Activated CD8-positive, alpha-beta memory T cell treated with anti-CD3 and anti-CD28 coated beads, Interleukin-2, amount 50 U/mL, for 24 hours (primary cell): ENCODE data around the gene SRMS.
"Not testable (repeated sequence)": the region's sequence is repeated elsewhere in the genome, so short reads cannot be mapped to it uniquely, and the experiment has no call there.

Experiments
- DNase-seq: peaks from one replicate; pipeline ENCODE4 v3.0.0-alpha.2; 2020; ENCODE audit errors: extremely low read depth

The SRMS gene

GRCh38 chr20:63566395-63567135 lies 19.0 kb upstream of the SRMS start:
- no peak for DNase-seq

DNA sequence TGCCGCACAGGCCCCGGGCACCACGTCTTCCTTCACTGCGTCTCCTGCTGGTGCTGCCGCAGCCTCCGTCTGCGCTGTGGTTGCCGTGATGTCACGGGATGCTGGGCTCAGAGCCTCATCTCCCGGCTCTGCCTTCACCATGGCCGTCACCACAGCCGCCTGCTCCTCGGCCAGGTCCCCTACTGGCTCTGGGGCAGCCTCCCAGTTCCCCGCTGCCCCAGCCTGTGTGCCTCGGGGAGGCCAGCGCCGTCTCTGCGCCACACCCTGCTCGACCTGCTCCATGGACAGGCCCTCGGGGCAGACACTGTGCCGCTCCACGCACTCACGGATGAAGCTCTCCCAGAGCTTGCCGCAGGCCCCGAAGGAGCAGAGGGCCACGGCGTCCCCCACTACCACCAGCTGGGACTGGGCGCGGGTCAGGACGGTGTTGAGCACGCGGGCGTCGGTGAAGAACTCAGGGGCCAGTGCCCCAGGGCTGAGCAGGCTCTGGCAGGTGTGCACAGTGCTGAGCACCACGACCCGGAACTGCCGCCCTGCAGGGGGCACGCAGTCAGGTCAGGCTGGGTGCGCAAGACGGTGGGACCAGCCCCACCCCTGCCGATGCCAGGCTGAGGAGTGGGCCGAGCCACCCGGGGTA lies 18.3 kb upstream of the SRMS start:
- DNase-seq = no peak

DNA sequence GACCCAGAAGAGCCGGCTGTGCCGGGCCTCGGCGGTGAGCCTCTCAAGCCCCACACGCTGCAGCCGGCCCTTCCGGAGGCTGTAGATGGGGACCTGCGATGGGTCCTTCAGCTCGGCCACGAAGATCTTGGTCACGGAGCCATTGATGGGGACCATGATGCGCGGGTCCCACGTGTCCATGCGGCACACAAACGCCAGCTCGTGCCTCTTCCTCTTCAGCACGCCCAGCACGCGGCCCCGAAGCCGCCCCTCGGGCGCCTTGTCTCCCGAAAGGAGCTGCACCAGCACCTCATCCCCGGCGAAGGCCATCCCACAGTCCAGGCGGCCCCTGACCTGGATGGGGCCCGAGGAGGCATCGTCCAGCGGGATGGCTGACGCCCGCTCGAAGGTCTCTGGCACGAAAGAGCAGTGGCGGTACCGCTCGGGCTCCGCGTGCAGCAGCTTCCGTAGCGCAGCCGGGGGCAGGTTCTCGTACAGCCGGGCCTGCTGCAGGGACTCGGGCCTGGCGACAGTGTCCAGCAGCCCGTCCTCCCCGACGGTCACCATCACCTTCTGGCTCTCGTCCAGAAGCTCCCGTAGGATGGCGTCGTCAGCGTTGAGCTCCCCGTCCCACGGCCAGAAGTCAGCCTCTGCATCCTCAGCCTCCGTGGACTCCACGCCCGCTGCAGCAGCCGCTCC lies 17.6 kb upstream of the SRMS start:
- no peak for DNase-seq

- no peak for DNase-seq
Observed at GRCh38 chr20:63564036-63564810, 16.7 kb upstream of the SRMS start.

DNA sequence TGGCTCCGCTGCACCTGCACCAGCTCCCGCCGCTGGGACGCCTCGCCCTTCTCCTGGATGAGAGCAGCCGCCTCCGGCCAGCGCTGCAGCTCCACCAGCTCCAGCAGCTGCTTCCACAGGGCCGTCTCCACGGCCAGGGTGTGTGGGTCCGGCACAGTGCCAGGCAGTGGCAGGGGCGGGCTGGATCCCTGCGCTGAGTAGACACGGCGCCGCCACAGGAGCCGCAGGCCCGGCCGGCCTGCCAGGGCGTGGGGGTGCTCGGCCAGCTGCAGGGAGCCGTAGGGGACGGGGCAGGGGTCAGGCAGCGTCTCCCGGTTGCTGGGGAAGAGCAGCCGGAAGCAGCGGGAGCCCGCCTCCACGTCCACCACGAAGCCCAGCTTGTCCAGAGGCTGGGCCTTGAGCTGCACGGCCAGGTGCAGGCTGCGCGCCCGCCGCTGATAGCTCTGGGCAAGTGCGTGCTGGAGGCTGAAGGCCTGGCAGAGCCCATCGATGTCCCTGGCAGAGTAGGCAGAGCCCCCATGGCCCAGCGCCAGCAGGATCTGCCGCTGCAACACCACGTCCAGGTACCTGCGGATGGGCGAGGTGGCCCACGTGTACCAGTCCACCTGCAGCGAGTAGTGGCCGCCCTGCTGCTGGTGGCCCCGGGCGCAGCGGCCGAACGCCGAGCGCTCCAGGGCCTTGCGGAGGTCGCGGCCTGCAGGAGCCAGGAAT lies 15.8 kb upstream of the SRMS start:
- DNase-seq = no peak

GRCh38 chr20:63562461-63563224 lies 15.1 kb upstream of the SRMS start:
- DNase-seq = no peak

DNA sequence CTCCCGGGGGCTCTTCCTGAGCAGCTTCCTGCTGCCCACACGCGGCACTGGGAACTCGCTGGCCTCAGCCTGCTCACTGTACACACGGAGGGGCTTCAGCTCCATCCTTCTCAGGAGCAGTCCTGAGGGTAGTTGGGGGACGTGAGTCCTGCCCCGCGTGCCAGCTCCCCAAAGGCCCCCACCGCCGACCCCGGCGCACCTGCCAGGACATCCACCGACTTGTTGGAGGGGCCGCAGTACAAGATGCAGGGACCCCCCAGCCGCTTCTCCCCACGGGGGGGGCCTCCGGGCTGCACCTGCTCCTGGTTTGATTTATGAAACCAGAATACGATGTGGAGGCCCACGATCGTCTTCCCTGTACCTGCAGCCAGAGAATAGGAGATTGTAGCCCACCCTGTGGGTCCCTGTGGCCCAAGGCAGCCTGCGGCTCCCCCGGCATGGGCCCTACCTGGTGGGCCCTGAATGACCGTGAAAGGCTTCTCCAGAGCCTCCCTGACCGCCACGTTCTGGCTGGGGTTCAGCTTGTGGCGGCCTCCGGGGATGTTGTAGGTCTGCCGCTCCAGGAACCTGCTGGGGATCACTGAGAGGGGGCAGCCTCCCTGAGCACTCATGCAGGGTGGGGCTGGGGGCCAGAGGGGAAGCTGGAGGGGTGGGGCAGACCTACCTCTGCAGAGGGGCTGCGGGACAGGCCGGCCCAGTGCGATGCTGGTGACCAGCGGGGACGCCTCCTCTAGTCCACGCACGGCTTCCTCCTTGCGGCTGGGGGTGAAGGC lies 14.3 kb upstream of the SRMS start:
- no peak for DNase-seq

DNA sequence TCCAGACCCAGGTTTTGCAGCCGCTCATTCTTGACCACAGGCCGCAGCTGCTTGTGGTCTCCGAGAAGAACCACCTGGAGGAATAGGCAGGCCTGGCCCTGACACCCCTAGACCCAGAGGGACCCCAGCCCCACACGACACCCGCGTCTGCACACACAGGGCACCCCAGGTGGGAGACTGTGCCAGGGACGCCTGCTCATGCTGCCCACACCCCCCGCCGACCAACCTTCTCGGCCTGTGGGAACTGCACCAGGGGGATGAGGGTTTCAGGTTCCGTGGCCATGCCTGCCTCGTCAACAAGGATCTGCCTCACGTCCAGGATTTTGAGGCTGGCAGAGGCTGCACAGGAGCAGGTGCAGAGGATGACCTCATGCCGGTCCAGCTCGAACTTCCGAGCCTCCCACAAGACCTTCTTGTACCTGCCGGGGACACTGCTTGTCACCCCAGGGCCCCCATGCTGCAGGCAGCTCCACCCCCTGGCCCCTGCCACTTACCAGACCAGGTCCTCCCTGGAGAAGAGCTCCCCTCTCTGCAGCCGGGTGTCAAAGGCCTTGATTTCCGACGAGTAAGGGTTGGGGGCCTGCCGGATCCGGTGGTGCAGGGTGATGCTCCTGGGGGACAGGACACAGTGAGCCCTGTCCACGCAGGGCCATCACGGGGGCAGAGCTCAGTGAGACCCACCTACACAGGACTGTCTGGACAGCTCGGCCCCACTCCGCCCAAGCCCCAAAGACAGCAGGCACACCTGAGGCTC lies 13.5 kb upstream of the SRMS start:
- DNase-seq = no peak

GRCh38 chr20:63560333-63560805 lies 12.8 kb upstream of the SRMS start:
- no peak for DNase-seq

GRCh38 chr20:63559485-63560332 lies 12.2 kb upstream of the SRMS start:
- DNase-seq = not testable (repeated sequence)

GRCh38 chr20:63558804-63559484 lies 11.4 kb upstream of the SRMS start:
- DNase-seq = no peak

DNA sequence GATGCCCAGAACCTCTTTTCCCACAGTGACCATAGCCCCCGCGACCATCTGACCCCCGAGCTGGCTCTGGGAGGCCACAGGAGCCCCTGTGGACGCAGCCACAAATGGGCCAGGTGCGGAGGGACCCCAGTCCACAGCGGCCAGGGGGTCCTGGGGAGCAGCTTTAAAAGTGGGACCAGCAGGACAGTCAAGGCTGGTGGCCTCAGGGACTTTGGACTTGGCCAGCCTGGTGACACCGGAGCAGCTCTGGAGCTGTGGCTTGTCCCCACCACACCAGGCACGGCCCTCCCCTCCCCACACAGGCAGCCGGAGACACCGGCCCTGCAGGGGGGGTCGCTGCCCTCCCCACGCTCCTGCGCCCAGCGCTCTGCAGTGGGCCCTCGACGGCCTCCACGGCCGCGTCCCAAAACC lies 9.9 kb upstream of the SRMS start:
- no peak for DNase-seq

- no peak for DNase-seq
Observed at GRCh38 chr20:63556873-63557478, 9.4 kb upstream of the SRMS start.

DNA sequence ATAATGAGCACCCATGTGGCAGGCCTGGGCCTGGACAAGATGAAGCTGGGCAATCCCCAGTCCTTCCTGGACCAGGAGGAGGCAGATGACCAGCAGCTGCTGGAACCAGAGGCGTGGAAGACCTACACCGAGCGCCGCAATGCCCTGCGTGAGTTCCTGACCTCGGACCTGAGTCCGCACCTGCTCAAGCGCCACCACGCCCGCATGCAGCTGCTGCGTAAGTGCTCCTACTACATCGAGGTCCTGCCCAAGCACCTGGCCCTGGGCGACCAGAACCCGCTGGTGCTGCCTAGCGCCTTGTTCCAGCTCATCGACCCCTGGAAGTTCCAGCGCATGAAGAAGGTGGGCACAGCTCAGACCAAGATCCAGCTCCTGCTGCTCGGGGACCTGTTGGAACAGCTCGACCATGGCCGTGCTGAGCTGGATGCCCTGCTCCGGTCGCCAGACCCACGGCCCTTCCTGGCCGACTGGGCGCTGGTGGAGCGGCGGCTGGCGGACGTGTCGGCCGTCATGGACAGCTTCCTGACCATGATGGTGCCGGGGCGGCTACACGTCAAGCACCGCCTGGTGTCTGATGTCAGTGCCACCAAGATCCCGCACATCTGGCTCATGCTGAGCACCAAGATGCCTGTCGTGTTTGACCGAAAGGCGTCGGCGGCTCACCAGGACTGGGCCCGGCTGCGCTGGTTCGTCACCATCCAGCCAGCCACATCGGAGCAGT lies 8.3 kb upstream of the SRMS start:
- no peak for DNase-seq

GRCh38 chr20:63554361-63555278 lies 7.1 kb upstream of the SRMS start:
- DNase-seq = no peak

- no peak for DNase-seq
Observed at GRCh38 chr20:63553933-63554290, 6.4 kb upstream of the SRMS start, which contains the start of gene FNDC11. Gene FNDC11 (plus strand): TSS chr20:63554159. CDS start chr20:63555664, 1,505 bp downstream.
